H9 (cell line): ENCODE measurements around the gene CAPN14. TPM values are rescaled to one million over a fixed set of nuclear protein-coding genes. Genes with fewer than 3 reads are reported as not detected.

Experiments used
- DNase-seq: peaks from one replicate; pipeline ENCODE4 v3.0.0-alpha.2; 2017
- H2AFZ ChIP-seq: one replicate; pipeline ENCODE4 v1.6.1; 2013; ENCODE audit warnings: mild to moderate bottlenecking, low read length, control low read depth, moderate library complexity
- H2AK5ac ChIP-seq: 2 replicates; pipeline ENCODE4 v1.6.1; 2013; ENCODE audit warnings: low read length, control low read depth, mixed read lengths; ENCODE audit not compliant: insufficient read length
- H2BK120ac ChIP-seq: one replicate; pipeline ENCODE4 v1.6.1; 2013; ENCODE audit warnings: low read depth, mild to moderate bottlenecking, low read length, control low read depth, inconsistent platforms; ENCODE audit not compliant: poor library complexity, severe bottlenecking
- H2BK12ac ChIP-seq: 2 replicates; pipeline ENCODE4 v1.6.1; 2013; ENCODE audit warnings: low read length, control low read depth, mixed read lengths, low read depth; ENCODE audit not compliant: insufficient read length
- H2BK15ac ChIP-seq: 2 replicates; pipeline ENCODE4 v1.6.1; 2013; ENCODE audit warnings: low read depth, low read length, control low read depth
- H2BK20ac ChIP-seq: one replicate; pipeline ENCODE4 v1.6.1; 2013; ENCODE audit warnings: low read depth, mild to moderate bottlenecking, low read length, control low read depth, inconsistent platforms; ENCODE audit not compliant: poor library complexity, severe bottlenecking
- H2BK5ac ChIP-seq: 2 replicates; pipeline ENCODE4 v1.6.1; 2013; ENCODE audit warnings: low read length, control low read depth, mixed read lengths; ENCODE audit not compliant: insufficient read length
- H3K14ac ChIP-seq: 2 replicates; pipeline ENCODE4 v1.6.1; 2013; ENCODE audit warnings: low read length, control low read depth; ENCODE audit not compliant: insufficient read depth
- H3K18ac ChIP-seq: 2 replicates; pipeline ENCODE4 v1.6.1; 2013; ENCODE audit warnings: low read depth, mild to moderate bottlenecking, mixed read lengths, low read length, control low read depth; ENCODE audit not compliant: insufficient read length
- H3K23ac ChIP-seq: 2 replicates; pipeline ENCODE4 v1.6.1; 2013; ENCODE audit warnings: low read length, control low read depth, mixed read lengths, low read depth; ENCODE audit not compliant: insufficient read length
- H3K23me2 ChIP-seq: 2 replicates; pipeline ENCODE4 v1.6.1; 2013; ENCODE audit warnings: low read depth, mild to moderate bottlenecking, mixed read lengths, low read length, control low read depth; ENCODE audit not compliant: insufficient read length, poor library complexity, severe bottlenecking
- H3K27ac ChIP-seq: 2 replicates; pipeline ENCODE4 v1.5.1; 2013; ENCODE audit warnings: low read length, control low read depth, mixed read lengths, low read depth; ENCODE audit not compliant: insufficient read length
- H3K27me3 ChIP-seq: 2 replicates; pipeline ENCODE4 v1.6.1; 2013; ENCODE audit warnings: low read length, control low read depth, inconsistent platforms; ENCODE audit not compliant: insufficient read depth
- H3K4ac ChIP-seq: 2 replicates; pipeline ENCODE4 v1.6.1; 2013; ENCODE audit warnings: low read depth, mild to moderate bottlenecking, control low read depth, inconsistent platforms, low read length, moderate library complexity
- H3K4me1 ChIP-seq: 2 replicates; pipeline ENCODE4 v1.6.1; 2013; ENCODE audit warnings: low read length, control low read depth, inconsistent platforms; ENCODE audit not compliant: insufficient read depth
- H3K4me2 ChIP-seq: 2 replicates; pipeline ENCODE4 v1.6.1; 2013; ENCODE audit warnings: low read length, control low read depth, mixed read lengths; ENCODE audit not compliant: insufficient read length, insufficient read depth
- H3K56ac ChIP-seq: 2 replicates; pipeline ENCODE4 v1.6.1; 2013; ENCODE audit warnings: low read depth, mild to moderate bottlenecking, mixed read lengths, low read length, control low read depth; ENCODE audit not compliant: insufficient read length
- H3K79me1 ChIP-seq: 2 replicates; pipeline ENCODE4 v1.6.1; 2013; ENCODE audit warnings: low read depth, mild to moderate bottlenecking, moderate library complexity, low read length, control low read depth, inconsistent platforms; ENCODE audit not compliant: insufficient read depth, poor library complexity, severe bottlenecking
- H3K79me2 ChIP-seq: 2 replicates; pipeline ENCODE4 v1.6.1; 2013; ENCODE audit warnings: low read length, control low read depth, inconsistent platforms; ENCODE audit not compliant: insufficient read depth
- H3K9ac ChIP-seq: 2 replicates; pipeline ENCODE4 v1.6.1; 2013; ENCODE audit warnings: low read length, control low read depth, mixed read lengths; ENCODE audit not compliant: insufficient read length; ENCODE audit errors: extremely low read depth
- H3K9me3 ChIP-seq: one replicate; pipeline ENCODE4 v1.6.1; 2013; ENCODE audit warnings: low read depth, low read length, inconsistent platforms; ENCODE audit not compliant: control insufficient read depth
- H3T11ph ChIP-seq: one replicate; pipeline ENCODE4 v1.6.1; 2013; ENCODE audit warnings: mild to moderate bottlenecking, low read length, control low read depth, inconsistent platforms
- H4K20me1 ChIP-seq: one replicate; pipeline ENCODE4 v1.6.1; 2013; ENCODE audit not compliant: control insufficient read depth, insufficient read length, insufficient read depth
- H4K5ac ChIP-seq: 2 replicates; pipeline ENCODE4 v1.6.1; 2013; ENCODE audit warnings: low read depth, mild to moderate bottlenecking, mixed read lengths, low read length, control low read depth; ENCODE audit not compliant: insufficient read length
- H4K8ac ChIP-seq: replicated peaks from 2 replicates; pipeline ENCODE4 v1.6.1; 2013; ENCODE audit warnings: low read length, control low read depth, mixed read lengths, low read depth; ENCODE audit not compliant: insufficient read length
- H4K91ac ChIP-seq: 2 replicates; pipeline ENCODE4 v1.6.1; 2013; ENCODE audit warnings: low read depth, mild to moderate bottlenecking, moderate library complexity, mixed read lengths, low read length, control low read depth; ENCODE audit not compliant: insufficient read length
- H3K27ac Mint-ChIP-seq, 3 experiments: 2 replicates in 2 of 3; 3 replicates in 1 of 3; pipeline ENCODE4 v1.8.0; 2020 to 2021; ENCODE audit warnings: mixed read lengths in 3 of 3, mild to moderate bottlenecking in 1 of 3, moderate library complexity in 1 of 3
- H3K27me3 Mint-ChIP-seq: 2 replicates; pipeline ENCODE4 v1.8.0; 2021; ENCODE audit warnings: low read depth, mild to moderate bottlenecking, moderate library complexity, mixed read lengths
- H3K36me3 Mint-ChIP-seq, 3 experiments: 2 replicates in 2 of 3; 3 replicates in 1 of 3; pipeline ENCODE4 v1.8.0; 2020 to 2021; ENCODE audit warnings: low read depth in 3 of 3, mixed read lengths in 3 of 3; ENCODE audit not compliant: insufficient read depth in 1 of 3
- H3K4me1 Mint-ChIP-seq, 2 experiments: 2 replicates each; pipeline ENCODE4 v1.8.0; 2020; ENCODE audit warnings: mixed read lengths in 2 of 2
- H3K4me3 Mint-ChIP-seq, 2 experiments: 2 replicates in 1 of 2; 3 replicates in 1 of 2; pipeline ENCODE4 v1.8.0; 2020 to 2021; ENCODE audit warnings: mild to moderate bottlenecking in 2 of 2, mixed read lengths in 2 of 2, moderate library complexity in 1 of 2
- H3K9me3 Mint-ChIP-seq, 2 experiments: 2 replicates in 1 of 2; 3 replicates in 1 of 2; pipeline ENCODE4 v1.8.0; 2020; ENCODE audit warnings: mild to moderate bottlenecking in 2 of 2, mixed read lengths in 2 of 2, moderate library complexity in 1 of 2
- CTCF ChIP-seq: fragments of 200-600 bp; sonication (generic); conservative IDR thresholded peaks from 3 replicates; pipeline ENCODE4 v1.8.0; 2021; ENCODE audit warnings: antibody characterized with exemption, mild to moderate bottlenecking
- WGBS: extraction: QIAGEN DNeasy Blood & Tissue Kit; methylation state at CpG from one replicate; pipeline ENCODE4 v1.1.7; 2013; ENCODE audit warnings: missing lambda C conversion rate, low lambda C conversion rate, mixed read lengths; ENCODE audit not compliant: insufficient read length; ENCODE audit errors: extremely low coverage; 5-methylcytosine and 5-hydroxymethylcytosine counted together
- total RNA-seq: library from RNA; stranded (reverse); gene quantifications from 2 replicates; pipeline ENCODE4 v1.2.1, GENCODE V29; 2021

Gene CAPN14
- total RNA-seq, 1 experiment from 2014 or later: 0.09 TPM

DNA sequence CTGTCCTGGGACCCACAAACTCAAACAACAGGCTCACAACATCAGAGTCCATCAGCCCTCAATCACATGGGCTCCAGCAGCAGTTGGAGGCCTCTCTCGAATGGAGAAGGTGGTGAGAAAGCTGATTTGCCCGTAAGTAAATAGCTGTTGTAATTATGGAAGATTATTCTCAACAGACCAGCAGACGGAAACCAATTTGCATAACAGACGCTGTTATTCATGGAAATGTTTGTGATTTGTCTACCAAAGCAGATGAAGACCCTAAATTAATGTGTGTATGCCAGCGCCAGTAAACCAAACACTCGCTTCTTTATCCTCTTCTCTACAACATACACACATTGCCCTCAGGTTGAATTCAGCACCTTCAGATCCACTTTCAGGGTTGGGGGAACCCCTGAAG is 55.7 kb downstream of the CAPN14 start:
- peaks cover 9% of the 10 kb centered on the region for H3K27me3 Mint-ChIP-seq
- H3K79me1 ChIP-seq: no peaks in the 10 kb centered on the region
- H3K27ac Mint-ChIP-seq: no peak overlapping the region
- no peaks in the 10 kb centered on the region for H3K36me3 Mint-ChIP-seq
- H3K27ac ChIP-seq: no peak overlapping the region
- H3K4me1 ChIP-seq: no peaks in the 10 kb centered on the region
- H3K27me3 ChIP-seq: no peaks in the 10 kb centered on the region
- H3K9me3 ChIP-seq: no peaks in the 10 kb centered on the region
- H3K23ac ChIP-seq: no peak overlapping the region
- no peak overlapping the region for H4K8ac ChIP-seq
- H3K56ac ChIP-seq: no peak overlapping the region
- no peak for TF ChIP-seq CTCF
- H4K5ac ChIP-seq: no peak overlapping the region
- H2BK20ac ChIP-seq: no peak overlapping the region
- H3K18ac ChIP-seq: no peak overlapping the region
- no peak overlapping the region for H3K4ac ChIP-seq
- H2AFZ ChIP-seq: no peak overlapping the region
- H2BK15ac ChIP-seq: no peak overlapping the region
- H2BK5ac ChIP-seq: no peak overlapping the region
- H4K20me1 ChIP-seq: no peaks in the 10 kb centered on the region
- WGBS: no CpG with 5 or more reads among the region's 6 CpGs
- no peak overlapping the region for H2BK120ac ChIP-seq
- no peak overlapping the region for H4K91ac ChIP-seq
- no peaks in the 10 kb centered on the region for H3K23me2 ChIP-seq
- no peaks in the 10 kb centered on the region for H3K4me1 Mint-ChIP-seq
- H3K9ac ChIP-seq: no peak overlapping the region
- no peak overlapping the region for H3K4me3 Mint-ChIP-seq
- H3T11ph ChIP-seq: no peak overlapping the region
- no peak overlapping the region for H2BK12ac ChIP-seq
- no peaks in the 10 kb centered on the region for H3K9me3 Mint-ChIP-seq
- H3K14ac ChIP-seq: no peak overlapping the region
- no peak overlapping the region for H3K4me2 ChIP-seq
- no peak for DNase-seq
- no peaks in the 10 kb centered on the region for H3K79me2 ChIP-seq
- H2AK5ac ChIP-seq: no peak overlapping the region
